NCI-H524 (cell line): ENCODE data around the gene NUDT22.
A peak's percentile ranks its signal among the peaks of the same experiment; 100 is the strongest.

Source experiments
- DNase-seq, 2 experiments: peaks; one replicate each; lab custom pipeline; 2025; lab: John Stamatoyannopoulos, UW

NUDT22 gene

DNA sequence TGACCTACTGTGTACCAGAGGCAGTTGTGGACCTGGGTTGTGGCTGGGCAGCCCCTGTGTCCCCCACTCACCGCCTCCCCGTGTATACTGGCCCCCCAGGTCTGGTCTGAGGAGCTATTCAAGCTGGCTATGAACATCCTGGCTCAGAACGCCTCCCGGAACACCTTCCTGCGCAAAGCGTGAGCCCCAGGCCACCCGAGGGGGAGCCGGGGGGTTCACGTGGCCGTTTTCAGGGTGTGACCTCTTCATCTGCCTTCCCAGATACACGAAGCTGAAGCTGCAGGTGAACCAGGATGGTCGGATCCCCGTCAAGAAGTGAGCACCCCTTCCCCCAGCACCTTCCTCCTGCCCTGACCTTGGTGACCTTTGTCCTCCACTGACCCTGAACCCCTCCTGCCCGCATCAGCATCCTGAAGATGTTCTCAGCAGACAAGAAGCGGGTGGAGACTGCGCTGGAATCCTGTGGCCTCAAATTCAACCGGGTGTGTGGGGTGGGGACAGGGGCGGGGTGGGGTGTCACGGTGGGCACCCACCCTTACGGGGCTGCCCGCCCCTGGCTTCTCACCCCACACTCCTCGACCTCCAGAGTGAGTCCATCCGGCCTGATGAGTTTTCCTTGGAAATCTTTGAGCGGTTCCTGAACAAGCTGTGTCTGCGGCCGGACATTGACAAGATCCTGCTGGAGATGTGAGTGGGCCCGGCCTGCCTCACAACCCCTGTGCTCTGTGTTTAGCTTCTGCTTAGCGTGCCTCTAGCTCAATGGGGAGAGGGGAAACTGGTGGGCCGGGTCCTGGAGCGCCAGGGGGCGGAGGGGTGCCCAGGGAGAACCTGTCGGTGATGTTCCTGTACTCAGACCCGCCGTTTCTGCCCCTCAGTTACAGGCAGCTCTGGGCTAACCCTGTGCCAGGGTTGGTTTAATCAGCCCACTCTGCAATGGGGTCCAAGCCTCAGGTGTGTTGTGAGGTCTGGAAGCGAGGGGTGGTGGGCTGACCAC is 29.4 kb downstream of the NUDT22 start:
- no peak for DNase-seq

DNA sequence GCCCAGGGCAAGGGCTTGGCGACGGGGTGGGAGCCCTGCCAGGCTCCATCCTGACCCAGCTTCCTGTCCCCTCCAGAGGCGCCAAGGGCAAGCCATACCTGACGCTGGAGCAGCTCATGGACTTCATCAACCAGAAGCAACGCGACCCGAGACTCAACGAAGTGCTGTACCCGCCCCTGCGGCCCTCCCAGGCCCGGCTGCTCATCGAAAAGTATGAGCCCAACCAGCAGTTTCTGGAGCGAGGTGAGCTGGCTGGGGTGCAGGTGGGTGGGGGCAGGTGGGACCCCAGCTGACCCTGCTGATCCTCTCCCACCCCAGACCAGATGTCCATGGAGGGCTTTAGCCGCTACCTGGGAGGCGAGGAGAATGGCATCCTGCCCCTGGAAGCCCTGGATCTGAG is 30.2 kb downstream of the NUDT22 start:
- DNase-seq = no peak

DNA sequence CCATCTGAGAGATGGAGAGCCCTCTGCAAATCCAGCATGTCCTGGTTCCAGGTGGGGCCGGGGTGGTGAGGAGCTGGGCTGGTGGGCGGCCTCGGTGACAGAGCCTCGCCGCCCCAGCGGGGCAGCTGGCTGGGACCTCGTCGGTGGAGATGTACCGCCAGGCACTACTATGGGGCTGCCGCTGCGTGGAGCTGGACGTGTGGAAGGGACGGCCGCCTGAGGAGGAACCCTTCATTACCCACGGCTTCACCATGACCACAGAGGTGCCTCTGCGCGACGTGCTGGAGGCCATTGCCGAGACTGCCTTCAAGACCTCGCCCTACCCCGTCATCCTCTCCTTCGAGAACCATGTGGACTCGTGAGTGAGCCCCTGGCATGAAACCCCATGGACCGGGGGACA is 32.3 kb downstream of the NUDT22 start:
- DNase-seq = no peak

DNA sequence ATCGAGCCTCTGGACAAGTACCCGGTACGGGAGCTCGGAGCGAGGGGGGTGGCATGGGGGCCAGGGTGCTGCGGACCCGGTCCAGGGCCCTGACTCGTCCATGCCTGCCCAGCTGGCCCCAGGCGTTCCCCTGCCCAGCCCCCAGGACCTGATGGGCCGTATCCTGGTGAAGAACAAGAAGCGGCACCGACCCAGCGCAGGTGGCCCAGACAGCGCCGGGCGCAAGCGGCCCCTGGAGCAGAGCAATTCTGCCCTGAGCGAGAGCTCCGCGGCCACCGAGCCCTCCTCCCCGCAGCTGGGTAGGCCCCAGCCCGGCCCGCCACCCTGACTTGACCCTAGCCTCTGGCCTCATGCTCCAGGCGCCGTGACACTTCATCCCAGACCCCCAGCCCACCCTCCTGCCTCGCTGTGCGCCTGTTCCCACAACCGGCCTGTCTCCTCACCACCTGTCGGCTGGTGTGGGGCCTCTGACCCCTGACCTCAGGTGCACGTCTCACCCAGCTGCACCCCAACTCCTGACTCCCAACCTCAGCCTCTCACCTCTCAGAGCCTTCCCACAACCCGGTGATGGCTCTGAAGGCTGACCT is 33.0 kb downstream of the NUDT22 start:
- no peak for DNase-seq

DNA sequence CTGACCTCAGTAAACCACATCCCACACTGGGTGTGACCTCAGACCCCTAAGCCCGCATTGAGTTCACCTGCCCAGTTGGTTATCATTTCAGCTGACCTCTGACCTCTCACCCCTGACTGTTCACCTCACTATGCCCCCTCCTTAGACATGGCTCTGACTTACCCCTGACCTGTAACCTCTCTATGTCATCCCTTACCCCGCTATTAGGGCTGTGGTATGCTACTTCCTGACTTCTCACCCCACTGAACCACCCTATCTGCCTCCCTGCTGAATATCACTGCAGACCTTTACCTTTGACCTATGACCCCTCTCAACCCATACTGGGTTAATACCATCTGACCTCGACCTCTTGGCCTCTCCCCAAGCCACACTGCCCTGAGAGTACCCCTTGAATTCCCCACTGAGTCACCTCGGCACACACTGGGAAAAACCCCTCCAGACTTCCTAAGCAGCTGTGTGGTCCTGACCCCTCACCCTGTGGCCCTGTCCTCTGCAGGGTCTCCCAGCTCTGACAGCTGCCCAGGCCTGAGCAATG is 33.5 kb downstream of the NUDT22 start:
- DNase-seq = no peak

DNA sequence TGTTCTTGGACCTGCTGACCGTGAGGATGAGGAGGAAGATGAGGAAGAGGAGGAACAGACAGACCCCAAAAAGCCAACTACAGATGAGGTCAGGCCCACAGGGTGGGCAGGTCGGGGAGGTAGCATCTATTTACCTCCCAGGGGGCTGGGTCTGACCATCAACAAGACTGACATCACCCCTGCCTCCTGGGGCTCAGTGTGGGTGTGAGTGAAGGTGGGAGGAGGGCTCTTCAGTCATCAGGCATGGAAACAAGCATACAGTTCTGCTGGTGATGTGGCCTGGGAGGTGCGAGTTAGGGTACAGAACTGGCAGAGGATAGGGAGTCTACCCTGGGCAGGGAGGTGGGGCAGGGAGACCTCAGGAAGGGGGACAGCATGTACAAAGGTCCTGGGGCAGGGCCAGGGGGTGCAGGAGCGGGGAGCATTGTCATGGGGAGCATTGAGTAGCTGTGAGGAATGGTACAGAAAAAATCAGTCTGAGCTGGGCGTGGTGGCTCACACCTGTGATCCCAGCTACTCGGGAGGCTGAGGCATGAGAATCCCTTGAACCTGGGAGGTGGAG is 34.2 kb downstream of the NUDT22 start:
- no peak for DNase-seq

DNA sequence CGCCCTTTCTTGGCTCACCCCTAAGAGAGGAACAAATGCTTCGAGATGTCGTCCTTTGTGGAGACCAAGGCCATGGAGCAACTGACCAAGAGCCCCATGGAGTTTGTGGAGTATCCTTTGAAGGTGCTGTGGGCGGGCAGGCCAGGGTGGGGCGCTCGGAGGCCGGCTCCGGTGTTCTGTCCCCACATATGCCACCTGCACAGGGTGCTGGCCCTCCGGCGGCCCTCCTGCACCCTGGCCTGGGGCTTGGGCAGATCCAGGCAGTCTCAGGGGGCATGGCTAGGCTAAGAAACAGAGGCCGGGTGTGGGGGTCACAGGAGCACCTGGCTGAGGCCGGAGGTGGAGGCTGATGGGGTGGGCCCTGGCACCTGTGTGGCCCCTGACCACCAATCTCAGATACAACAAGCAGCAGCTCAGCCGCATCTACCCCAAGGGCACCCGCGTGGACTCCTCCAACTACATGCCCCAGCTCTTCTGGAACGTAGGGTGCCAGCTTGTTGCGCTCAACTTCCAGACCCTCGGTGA is 35.5 kb downstream of the NUDT22 start:
- DNase-seq = no peak

DNA sequence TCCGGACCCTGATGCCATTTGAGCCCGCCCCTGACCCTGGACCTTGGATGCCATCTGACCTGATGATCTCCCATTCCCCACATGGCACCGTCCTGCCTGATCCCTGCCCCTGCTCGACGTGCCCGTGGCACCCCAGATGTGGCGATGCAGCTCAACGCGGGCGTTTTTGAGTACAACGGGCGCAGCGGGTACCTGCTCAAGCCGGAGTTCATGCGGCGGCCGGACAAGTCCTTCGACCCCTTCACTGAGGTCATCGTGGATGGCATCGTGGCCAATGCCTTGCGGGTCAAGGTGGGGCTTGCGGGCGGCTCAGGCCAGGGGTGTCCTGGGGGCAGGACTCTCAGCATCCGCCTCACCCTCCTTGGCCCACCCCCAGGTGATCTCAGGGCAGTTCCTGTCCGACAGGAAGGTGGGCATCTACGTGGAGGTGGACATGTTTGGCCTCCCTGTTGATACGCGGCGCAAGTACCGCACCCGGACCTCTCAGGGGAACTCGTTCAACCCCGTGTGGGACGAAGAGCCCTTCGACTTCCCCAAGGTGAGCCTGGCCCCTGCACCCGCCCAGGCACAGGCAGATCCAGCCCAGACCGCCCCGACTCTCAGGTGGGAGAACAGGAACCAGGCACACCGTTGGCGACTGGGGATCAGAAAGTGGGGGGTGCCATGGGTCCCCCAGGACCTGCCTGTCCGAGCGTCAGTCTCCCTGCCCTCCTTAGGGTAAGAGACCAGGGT is 36.4 kb downstream of the NUDT22 start:
- no peak for DNase-seq

DNA sequence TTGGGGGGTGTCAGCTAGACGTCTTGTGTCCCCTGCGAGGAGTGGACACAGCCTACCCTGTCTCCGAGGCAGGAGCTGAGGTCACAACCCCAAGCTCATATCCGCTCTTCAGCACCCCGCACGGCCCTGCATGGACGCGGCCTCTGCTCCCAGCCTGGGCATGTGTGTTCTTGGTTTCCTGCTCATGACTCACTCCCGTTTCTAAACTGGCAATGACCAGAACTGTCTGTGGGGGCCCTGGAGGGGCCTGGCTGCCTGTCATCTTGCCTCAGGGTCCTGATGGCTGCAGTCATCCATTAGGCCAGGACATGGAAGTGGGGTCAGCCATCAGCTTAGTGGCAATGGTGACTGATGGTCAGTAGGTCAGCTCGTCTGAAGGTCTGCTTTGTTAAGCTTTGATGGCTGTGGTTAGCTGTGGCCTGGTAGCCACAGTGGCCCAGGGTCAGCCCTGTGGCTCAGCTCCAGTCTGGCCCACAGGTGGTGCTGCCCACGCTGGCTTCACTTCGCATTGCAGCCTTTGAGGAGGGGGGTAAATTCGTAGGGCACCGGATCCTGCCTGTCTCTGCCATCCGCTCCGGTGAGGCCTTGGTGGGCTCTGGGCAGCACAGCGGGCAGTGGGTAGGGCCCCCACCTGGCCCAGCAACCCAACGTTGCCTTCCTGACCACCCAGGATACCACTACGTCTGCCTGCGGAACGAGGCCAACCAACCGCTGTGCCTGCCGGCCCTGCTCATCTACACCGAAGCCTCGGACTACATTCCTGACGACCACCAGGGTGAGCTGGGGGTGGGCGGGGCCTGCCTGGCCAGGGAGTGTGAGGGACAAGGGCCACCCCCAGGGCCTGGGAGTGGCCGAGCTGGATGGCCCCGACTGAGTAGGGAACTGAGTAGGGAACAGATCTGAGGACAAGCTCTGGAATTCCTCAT is 37.2 kb downstream of the NUDT22 start:
- no peak for DNase-seq

DNA sequence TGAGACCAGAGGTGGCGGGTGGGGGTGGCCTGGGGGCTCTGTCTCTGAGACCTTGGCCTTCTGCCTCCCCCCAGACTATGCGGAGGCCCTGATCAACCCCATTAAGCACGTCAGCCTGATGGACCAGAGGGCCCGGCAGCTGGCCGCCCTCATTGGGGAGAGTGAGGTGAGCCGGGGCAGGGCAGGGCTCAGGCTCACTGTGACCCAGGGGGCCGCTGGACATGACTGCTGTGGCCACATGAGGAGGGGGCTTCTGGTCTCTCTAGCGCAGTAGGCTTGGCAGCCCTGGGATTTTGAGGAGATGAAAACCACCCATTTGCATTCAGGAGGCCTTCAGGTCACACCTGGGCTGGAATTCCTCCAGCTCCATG is 37.9 kb downstream of the NUDT22 start:
- DNase-seq = no peak

DNA sequence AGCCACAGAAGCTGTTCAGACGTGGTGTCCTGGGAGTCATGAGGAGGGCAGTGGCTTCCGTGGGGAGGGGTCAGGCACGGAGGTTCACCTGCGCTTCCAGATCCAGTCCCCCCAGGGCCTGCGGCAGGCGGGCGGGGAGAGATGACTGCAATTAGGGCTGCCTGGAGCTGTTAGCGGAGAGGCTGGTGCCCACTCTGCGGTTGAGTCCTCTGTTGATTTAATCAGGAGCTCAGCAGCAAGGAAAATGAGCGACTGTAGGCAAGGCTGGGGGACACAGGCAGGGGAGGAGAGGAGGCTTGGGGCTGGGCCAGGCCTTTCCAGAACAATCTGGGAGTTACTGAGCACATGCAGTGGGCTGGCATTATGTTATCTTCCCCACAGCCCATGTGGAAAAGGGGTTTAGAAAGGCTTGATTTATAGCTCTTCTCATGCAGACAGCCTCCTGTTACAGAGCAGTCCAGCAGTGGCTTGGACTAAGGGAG is 38.3 kb downstream of the NUDT22 start:
- DNase-seq = no peak

DNA sequence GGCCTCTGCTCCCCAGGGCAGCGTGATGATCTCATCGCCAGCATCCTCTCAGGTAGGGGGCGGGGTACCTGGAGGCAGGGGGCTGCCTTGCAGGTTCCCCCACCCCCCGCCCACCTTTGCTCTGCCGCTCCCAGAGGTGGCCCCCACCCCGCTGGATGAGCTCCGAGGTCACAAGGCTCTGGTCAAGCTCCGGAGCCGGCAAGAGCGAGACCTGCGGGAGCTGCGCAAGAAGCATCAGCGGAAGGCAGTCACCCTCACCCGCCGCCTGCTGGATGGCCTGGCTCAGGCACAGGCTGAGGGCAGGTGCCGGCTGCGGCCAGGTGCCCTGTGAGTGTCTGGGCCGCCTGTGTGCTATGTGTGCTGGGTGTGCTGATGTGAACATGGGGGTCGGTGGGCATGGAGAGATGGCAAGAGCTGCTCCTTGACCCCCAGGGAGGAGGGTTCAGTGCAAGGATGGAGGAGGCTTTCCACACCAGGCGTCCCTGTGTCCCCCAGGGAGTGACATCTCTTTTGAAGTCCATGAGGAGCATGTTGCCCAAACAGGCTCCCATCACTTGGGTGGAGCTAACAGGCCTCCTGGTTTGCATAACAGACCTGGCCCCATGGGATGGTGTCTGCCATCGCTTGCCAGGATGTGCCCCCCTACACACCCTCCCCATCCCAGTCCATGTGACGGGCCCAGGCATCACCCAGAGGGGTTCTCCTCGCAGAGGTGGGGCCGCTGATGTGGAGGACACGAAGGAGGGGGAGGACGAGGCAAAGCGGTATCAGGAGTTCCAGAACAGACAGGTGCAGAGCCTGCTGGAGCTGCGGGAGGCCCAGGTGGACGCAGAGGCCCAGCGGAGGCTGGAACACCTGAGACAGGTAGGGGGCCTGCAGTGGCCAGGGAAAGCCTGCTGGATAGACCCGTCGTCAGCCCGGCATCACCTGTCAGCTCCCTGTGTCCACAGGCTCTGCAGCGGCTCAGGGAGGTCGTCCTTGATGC is 39.4 kb downstream of the NUDT22 start:
- DNase-seq = no peak

DNA sequence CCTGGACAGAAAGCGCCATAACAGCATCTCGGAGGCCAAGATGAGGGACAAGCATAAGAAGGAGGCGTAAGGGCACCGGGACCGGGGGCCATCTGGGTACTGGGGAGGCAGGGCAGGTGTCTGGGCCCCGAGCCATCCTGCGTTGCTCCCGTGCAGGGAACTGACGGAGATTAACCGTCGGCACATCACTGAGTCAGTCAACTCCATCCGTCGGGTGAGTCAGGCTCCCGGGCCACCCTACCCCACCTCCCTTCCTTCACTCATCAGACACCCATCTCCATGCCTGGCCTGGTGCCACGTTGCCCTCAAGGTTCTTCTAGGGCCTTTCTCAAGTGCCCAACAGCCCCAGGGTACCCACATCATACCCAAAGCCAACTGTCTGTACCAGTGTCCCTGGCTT is 40.3 kb downstream of the NUDT22 start:
- no peak for DNase-seq

DNA sequence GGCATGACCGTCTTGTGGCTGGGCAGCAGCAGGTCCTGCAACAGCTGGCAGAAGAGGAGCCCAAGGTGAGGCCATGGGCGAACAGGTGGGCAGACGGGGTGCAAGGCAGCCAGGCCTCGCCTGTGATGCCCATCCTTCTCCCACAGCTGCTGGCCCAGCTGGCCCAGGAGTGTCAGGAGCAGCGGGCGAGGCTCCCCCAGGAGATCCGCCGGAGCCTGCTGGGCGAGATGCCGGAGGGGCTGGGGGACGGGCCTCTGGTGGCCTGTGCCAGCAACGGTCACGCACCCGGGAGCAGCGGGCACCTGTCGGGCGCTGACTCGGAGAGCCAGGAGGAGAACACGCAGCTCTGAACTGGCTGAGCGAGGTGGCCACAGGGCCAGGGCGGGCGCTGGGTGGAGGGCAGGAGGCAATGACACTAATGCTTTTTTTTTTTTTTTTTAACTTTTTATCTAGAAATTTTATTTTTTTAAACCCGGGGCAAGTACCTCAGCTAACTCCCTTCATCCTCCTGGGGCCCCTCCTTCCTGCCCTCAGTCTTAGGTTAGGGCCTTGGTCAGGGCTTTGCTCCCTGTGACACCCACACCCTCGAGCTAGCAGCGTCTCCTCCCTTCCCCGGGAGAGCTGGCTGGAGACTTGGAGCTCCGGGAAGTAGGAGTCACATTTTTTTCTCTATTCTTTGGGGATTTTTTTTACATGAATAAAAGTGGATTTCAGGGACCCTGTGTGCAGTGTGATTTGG is 41.3 kb downstream of the NUDT22 start:
- DNase-seq = no peak

DNA sequence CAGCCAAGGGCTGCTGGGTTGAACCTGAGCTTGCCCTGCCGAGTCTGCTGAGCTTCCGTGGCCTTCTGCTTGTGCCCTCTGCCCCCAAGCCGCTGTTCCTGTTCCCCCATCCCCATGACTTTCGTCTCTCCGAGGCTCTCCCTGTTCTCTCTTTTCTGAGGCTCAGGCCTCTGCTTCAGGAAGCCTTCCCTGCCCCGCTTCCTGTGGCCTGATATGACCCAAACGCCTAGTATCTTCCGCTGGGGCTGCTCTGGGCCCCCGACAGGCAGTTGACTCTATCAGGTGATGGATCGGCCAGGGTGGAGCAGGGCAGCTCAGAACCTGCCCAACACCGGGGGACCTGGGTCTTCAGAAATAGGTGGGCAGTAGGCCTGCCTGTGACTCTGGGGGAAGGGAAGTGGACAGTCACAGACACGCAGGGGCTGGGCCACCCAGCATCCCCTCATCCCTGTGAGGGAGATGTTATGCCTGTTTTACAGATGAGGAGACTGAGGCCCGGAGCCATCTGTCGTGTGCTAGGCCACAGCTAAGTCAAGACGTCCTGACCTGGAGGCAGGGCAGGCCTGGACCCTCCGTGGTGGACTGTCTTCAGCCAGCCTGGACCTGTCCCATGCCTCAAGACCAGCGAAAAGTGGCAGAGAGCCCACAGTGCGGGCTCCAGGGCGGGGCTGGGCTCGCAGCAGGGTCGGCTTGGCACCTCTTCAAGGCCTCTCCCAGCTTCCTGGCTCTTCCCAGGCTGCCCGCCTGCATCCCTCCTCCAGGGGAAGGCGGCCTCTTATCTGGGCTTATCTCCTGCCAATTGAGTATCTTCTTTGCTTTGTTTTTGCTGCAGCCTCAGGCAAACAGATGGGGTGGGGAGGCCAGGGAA is 42.2 kb downstream of the NUDT22 start:
- DNase-seq = peak; percentile 17 to 59

DNA sequence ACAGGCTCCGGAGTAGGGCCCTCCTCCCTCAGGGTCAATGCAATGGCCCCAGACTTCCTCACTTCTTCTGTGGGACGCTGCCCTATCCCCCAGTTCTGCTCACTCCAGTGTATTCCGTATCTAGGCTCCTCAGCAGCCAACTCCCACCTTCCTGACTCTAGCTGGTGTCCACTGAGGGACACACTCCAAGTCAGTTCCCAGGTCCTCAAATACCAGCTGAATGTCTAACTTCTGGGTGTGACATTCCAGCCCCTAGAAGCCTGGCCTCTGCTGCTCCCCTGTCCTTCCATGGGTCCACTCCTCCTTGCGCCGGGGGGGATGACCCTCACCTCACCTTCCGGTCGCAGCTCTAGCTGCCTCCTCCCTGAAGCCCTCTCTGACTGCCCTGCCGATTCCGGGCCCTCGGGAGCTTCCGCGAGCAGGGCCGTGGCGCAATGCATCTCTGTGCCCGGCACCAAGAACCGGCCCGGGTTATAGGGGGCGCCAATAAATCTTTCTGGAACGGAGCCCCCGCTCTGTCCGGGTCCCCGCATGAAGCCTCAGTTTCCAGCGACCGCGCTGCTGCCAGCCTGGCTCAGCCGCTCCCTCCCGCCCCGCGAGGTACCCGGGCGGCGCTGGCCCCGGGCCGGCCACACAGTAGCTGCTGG is 42.9 kb downstream of the NUDT22 start:
- no peak for DNase-seq

DNA sequence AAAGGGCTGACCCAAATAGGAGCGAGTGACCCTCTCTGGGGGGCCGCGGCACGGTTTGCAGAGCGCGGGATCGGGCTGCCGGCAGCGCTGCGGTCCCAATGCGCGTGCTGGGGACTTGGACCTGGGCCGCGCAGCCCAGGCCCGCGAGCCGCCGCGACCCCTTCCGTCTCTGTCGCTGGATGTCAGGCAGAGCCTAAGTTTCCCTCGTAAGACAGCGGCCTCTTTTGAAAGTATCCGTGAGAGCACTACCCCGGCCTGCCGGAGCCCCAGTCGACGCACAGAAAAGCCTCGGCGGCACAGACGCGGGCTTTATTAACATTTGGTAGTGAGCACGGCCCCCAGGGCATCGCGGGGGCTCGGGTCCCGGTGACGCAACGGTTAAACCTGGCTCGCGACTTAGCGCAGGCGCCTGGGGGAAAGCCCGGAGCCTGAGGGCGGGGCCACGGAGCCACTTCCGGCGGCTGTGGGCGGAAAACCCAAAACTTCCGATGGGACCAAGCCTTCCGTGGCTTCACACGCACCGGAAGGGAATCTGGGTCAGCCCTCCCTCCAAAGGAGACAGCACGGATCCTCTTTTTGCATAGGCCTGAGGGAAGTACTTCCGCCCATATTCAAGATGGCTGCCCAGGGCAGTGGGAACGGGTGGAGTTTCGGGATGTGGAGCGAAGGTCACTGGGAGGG is 43.6 kb downstream of the NUDT22 start:
- DNase-seq = peak; percentile 99
